Stimulated activated CD8-positive, alpha-beta memory T cell treated with anti-CD3 and anti-CD28 coated beads, Interleukin-15, amount 100 ng/mL, for 4 hours (primary cell): ENCODE data around the gene CFAP77.

Experiments
- DNase-seq, 2 donors: peaks; one replicate each; pipeline ENCODE4 v3.0.0-alpha.2; 2020; ENCODE audit warnings: low read depth in 2 of 2

The CFAP77 gene

GRCh38 chr9:132408521-132408920 lies 1.5 kb upstream of the CFAP77 start:
- no peak for DNase-seq

GRCh38 chr9:132410642-132411041 lies 631 bp downstream of the CFAP77 start:
- DNase-seq: no peak

- DNase-seq: peak; percentile 39 to 41
Measured at GRCh38 chr9:132411091-132411508, 1.1 kb downstream of the CFAP77 start.

- no peak for DNase-seq
Measured at GRCh38 chr9:132412089-132412488, 2.1 kb downstream of the CFAP77 start.

- DNase-seq: no peak
Measured at GRCh38 chr9:132413926-132414325, 3.9 kb downstream of the CFAP77 start.

GRCh38 chr9:132414731-132415130 lies 4.7 kb downstream of the CFAP77 start:
- no peak for DNase-seq

- no peak for DNase-seq
Measured at GRCh38 chr9:132415181-132415580, 5.2 kb downstream of the CFAP77 start.

- no peak for DNase-seq
Measured at GRCh38 chr9:132418726-132419363, 8.8 kb downstream of the CFAP77 start.

GRCh38 chr9:132422574-132422973 lies 12.6 kb downstream of the CFAP77 start:
- no peak for DNase-seq

GRCh38 chr9:132423503-132423902 lies 13.5 kb downstream of the CFAP77 start:
- no peak for DNase-seq

- DNase-seq: no peak
Measured at GRCh38 chr9:132424857-132425674, 15.1 kb downstream of the CFAP77 start.

GRCh38 chr9:132425675-132426062 lies 15.7 kb downstream of the CFAP77 start:
- DNase-seq: no peak

- DNase-seq: no peak
Measured at GRCh38 chr9:132426639-132427414, 16.8 kb downstream of the CFAP77 start.

- DNase-seq: no peak
Measured at GRCh38 chr9:132430998-132431397, 21.0 kb downstream of the CFAP77 start.

- DNase-seq: no peak
Measured at GRCh38 chr9:132434881-132435280, 24.9 kb downstream of the CFAP77 start.

GRCh38 chr9:132439153-132439552 lies 29.1 kb downstream of the CFAP77 start:
- DNase-seq: no peak

- DNase-seq: no peak
Measured at GRCh38 chr9:132440735-132441134, 30.7 kb downstream of the CFAP77 start.

- DNase-seq: no peak
Measured at GRCh38 chr9:132441404-132441803, 31.4 kb downstream of the CFAP77 start.

- DNase-seq: no peak
Measured at GRCh38 chr9:132443951-132444607, 34.1 kb downstream of the CFAP77 start.

GRCh38 chr9:132446887-132447286 lies 36.9 kb downstream of the CFAP77 start:
- DNase-seq: no peak

GRCh38 chr9:132447346-132447745 lies 37.3 kb downstream of the CFAP77 start:
- no peak for DNase-seq

- DNase-seq: no peak
Measured at GRCh38 chr9:132447902-132448301, 37.9 kb downstream of the CFAP77 start.
